Lower leg skin (tissue), 4 donors: ENCODE results near the gene DOCK1. TPM values are rescaled to one million over a fixed set of nuclear protein-coding genes. Genes with fewer than 3 reads are reported as not detected.

ENCODE experiments used
- DNase-seq, 2 donors: peaks; one replicate each; pipeline ENCODE4 v3.0.0-alpha.2; 2019; ENCODE audit warnings: low spot score in 2 of 2
- H3K4me3 ChIP-seq: fragments of 200-600 bp; sonication (generic); 2 replicates; pipeline ENCODE4 v1.5.1; 2017; ENCODE audit warnings: mild to moderate bottlenecking, low read depth; ENCODE audit not compliant: poor library complexity, severe bottlenecking
- CTCF ChIP-seq, 3 donors: fragments of 450-650 bp; IDR thresholded peaks; one replicate each; pipeline ENCODE4 v1.5.1; 2016; ENCODE audit warnings: antibody characterized with exemption in 3 of 3, mild to moderate bottlenecking in 3 of 3, moderate library complexity in 2 of 3
- POLR2A ChIP-seq, 2 donors: fragments of 450-650 bp; IDR thresholded peaks; one replicate each; pipeline ENCODE4 v1.6.1; 2016 to 2017; ENCODE audit warnings: antibody characterized with exemption in 2 of 2, mild to moderate bottlenecking in 1 of 2, moderate library complexity in 1 of 2
- WGBS, 2 donors: methylation state at CpG; one replicate each; pipeline ENCODE4 v1.1.5; 2018; 5-methylcytosine and 5-hydroxymethylcytosine counted together
- intact Hi-C: fragments of 100-400 bp; cut with DNase I; formaldehyde crosslinking; loops from one replicate; pipeline ENCODE4 v1.15.0; 2023; ENCODE audit warnings: low total_unique reads
- total RNA-seq, 4 donors: library from RNA; depleted of rRNA; stranded (reverse); fragments of >200 nt; gene quantifications; one replicate each; pipeline ENCODE4 v1.1.0, GENCODE V29; 2016

The DOCK1 gene
- total RNA-seq, 4 donors from 2014 or later, result 76.6 to 108 (median 83.4) TPM

GRCh38 chr10:127115100-127115499 is 209.9 kb downstream of the DOCK1 start:
- intact Hi-C loops, result no loop called here
- no peak for TF ChIP-seq CTCF (IDR thresholded peaks at IDR 0.05)
- TF ChIP-seq POLR2A (IDR thresholded peaks at IDR 0.05), result no peak
- WGBS, 2 donors, result 100% methylated on average over 1 of the region's 1 CpG
- H3K4me3 ChIP-seq, result no peak overlapping the region
- DNase-seq, result no peak

GRCh38 chr10:127117125-127117524 is 211.9 kb downstream of the DOCK1 start:
- H3K4me3 ChIP-seq, result no peak overlapping the region
- WGBS, 2 donors, result 49 to 51% methylated on average over 4 of the region's 4 CpGs
- no peak for TF ChIP-seq CTCF (IDR thresholded peaks at IDR 0.05)
- no peak for TF ChIP-seq POLR2A (IDR thresholded peaks at IDR 0.05)
- no peak for DNase-seq
- intact Hi-C loops, result no loop called here

- no peak for DNase-seq
- H3K4me3 ChIP-seq, result no peak overlapping the region
- intact Hi-C loops, result no loop called here
- TF ChIP-seq CTCF (IDR thresholded peaks at IDR 0.05) (no peak), POLR2A (IDR thresholded peaks at IDR 0.05) (no peak)
These were observed 212.8 kb downstream of the DOCK1 start for GRCh38 chr10:127118034-127118433.

GRCh38 chr10:127119936-127120335 is 214.7 kb downstream of the DOCK1 start:
- 82 to 85% methylated on average over 8 of the region's 8 CpGs for WGBS, 2 donors
- H3K4me3 ChIP-seq, result no peak overlapping the region
- no peak for TF ChIP-seq CTCF (IDR thresholded peaks at IDR 0.05)
- no peak for TF ChIP-seq POLR2A (IDR thresholded peaks at IDR 0.05)
- DNase-seq, result no peak
- intact Hi-C loops, result no loop called here

- WGBS, 2 donors, result 59 to 65% methylated on average over 4 of the region's 4 CpGs
- no peak for TF ChIP-seq POLR2A (IDR thresholded peaks at IDR 0.05)
- TF ChIP-seq CTCF (IDR thresholded peaks at IDR 0.05), result no peak
- intact Hi-C loops, result no loop called here
- DNase-seq, result no peak
- no peak overlapping the region for H3K4me3 ChIP-seq
These were observed 217.6 kb downstream of the DOCK1 start for GRCh38 chr10:127122831-127123230.

- intact Hi-C loops, result no loop called here
- 75 to 80% methylated on average over 6 of the region's 6 CpGs for WGBS, 2 donors
- TF ChIP-seq POLR2A (IDR thresholded peaks at IDR 0.05) (no peak), CTCF (IDR thresholded peaks at IDR 0.05) (no peak)
- no peak for DNase-seq
- H3K4me3 ChIP-seq, result no peak overlapping the region
These were observed 218.4 kb downstream of the DOCK1 start for GRCh38 chr10:127123626-127124025.
